K562 (cell line): ENCODE results near the gene SSBP2. TPM values are rescaled to one million over a fixed set of nuclear protein-coding genes. Genes with fewer than 3 reads are reported as not detected.

Experiments used
- BRCA1 ChIP-seq, 2 experiments: fragments of 450-650 bp in 1 of 2; sonication (generic) in 1 of 2; formaldehyde crosslinking in 1 of 2; IDR thresholded peaks; 2 replicates each; pipeline versions ENCODE4 v1.5.0 to v1.6.1; 2017 to 2020; ENCODE audit warnings: mild to moderate bottlenecking in 1 of 2, missing genetic modification reagents in 1 of 2
- BRF1 ChIP-seq: IDR thresholded peaks from 3 replicates; pipeline ENCODE4 v1.6.1; 2011; ENCODE audit warnings: borderline replicate concordance, mild to moderate bottlenecking; ENCODE audit not compliant: insufficient read length; ENCODE audit errors: extremely low read depth
- CC2D1A ChIP-seq: fragments of 450-650 bp; IDR thresholded peaks from 2 replicates; pipeline ENCODE4 v1.6.1; 2017; ENCODE audit warnings: mild to moderate bottlenecking
- CEBPB ChIP-seq: fragments of 450-650 bp; IDR thresholded peaks from 2 replicates; pipeline ENCODE4 v1.6.1; 2016; ENCODE audit warnings: missing genetic modification characterization, missing compliant biosample characterization
- DLX4 ChIP-seq: fragments of 250-450 bp; sonication (Bioruptor Pico); IDR thresholded peaks from 2 replicates; pipeline ENCODE4 v1.6.1; 2021; ENCODE audit warnings: mild to moderate bottlenecking
- E2F3 ChIP-seq: fragments of 250-450 bp; sonication (Bioruptor Pico); IDR thresholded peaks from 2 replicates; pipeline ENCODE4 v1.4.0; 2020; ENCODE audit warnings: mild to moderate bottlenecking
- EWSR1 ChIP-seq: fragments of 450-650 bp; IDR thresholded peaks from 2 replicates; pipeline ENCODE4 v1.6.1; 2018; ENCODE audit warnings: borderline replicate concordance, mild to moderate bottlenecking, low read depth, moderate library complexity; ENCODE audit not compliant: partially characterized antibody
- FOXM1 ChIP-seq, 2 experiments: fragments of 450-650 bp in 1 of 2; sonication (generic) in 1 of 2; formaldehyde crosslinking in 1 of 2; IDR thresholded peaks; 2 replicates each; pipeline versions ENCODE4 v1.6.1 to v1.9.0; 2017 to 2022; ENCODE audit warnings: low read depth in 2 of 2, mild to moderate bottlenecking in 2 of 2, missing genetic modification reagents in 1 of 2, moderate library complexity in 1 of 2
- GABPA ChIP-seq: fragments of 200-800 bp; sonication (Bioruptor generic); conservative IDR thresholded peaks from 2 replicates; pipeline ENCODE4 v1.6.1; 2016; ENCODE audit warnings: low read depth, missing genetic modification characterization, missing compliant biosample characterization
- HINFP ChIP-seq: fragments of 450-650 bp; conservative IDR thresholded peaks from 2 replicates; pipeline ENCODE4 v1.6.1; 2016; ENCODE audit warnings: missing genetic modification characterization, low read depth, mild to moderate bottlenecking, control low read depth, missing compliant biosample characterization
- HMGXB4 ChIP-seq: sonication (generic); formaldehyde crosslinking; IDR thresholded peaks from 2 replicates; pipeline ENCODE4 v1.8.1; 2023; ENCODE audit warnings: mild to moderate bottlenecking, missing genetic modification reagents
- HSF4 ChIP-seq: fragments of 250-450 bp; sonication (Bioruptor Pico); IDR thresholded peaks from 2 replicates; pipeline ENCODE4 v2.1.2; 2022; ENCODE audit warnings: mild to moderate bottlenecking, moderate library complexity, borderline replicate concordance
- KDM1A ChIP-seq, 2 experiments: fragments of 450-650 bp; IDR thresholded peaks; 2 replicates each; pipeline ENCODE4 v1.6.1; 2016; ENCODE audit warnings: mild to moderate bottlenecking in 2 of 2
- NCOA4 ChIP-seq: fragments of 450-650 bp; IDR thresholded peaks from 2 replicates; pipeline ENCODE4 v1.6.1; 2018; ENCODE audit warnings: mild to moderate bottlenecking; ENCODE audit not compliant: partially characterized antibody
- NFRKB ChIP-seq: fragments of 450-650 bp; IDR thresholded peaks from 2 replicates; pipeline ENCODE4 v1.6.1; 2016; ENCODE audit warnings: low read depth
- NR1H2 ChIP-seq: sonication (generic); formaldehyde crosslinking; IDR thresholded peaks from 2 replicates; pipeline ENCODE4 v1.4.0; 2020; ENCODE audit warnings: mild to moderate bottlenecking, missing genetic modification reagents
- RAD51 ChIP-seq: fragments of 450-650 bp; IDR thresholded peaks from 2 replicates; pipeline ENCODE4 v1.7.1; 2016; ENCODE audit warnings: low read depth, mild to moderate bottlenecking, borderline replicate concordance
- SREBF2 ChIP-seq: sonication (generic); formaldehyde crosslinking; IDR thresholded peaks from 2 replicates; pipeline ENCODE4 v1.4.0; 2020; ENCODE audit warnings: mild to moderate bottlenecking, missing genetic modification reagents
- XRCC5 ChIP-seq: fragments of 200-400 bp; formaldehyde crosslinking; IDR thresholded peaks from 2 replicates; pipeline ENCODE4 v1.6.1; 2017; ENCODE audit warnings: low read depth, mild to moderate bottlenecking, low read length
- ZBTB2 ChIP-seq: fragments of 450-650 bp; IDR thresholded peaks from 2 replicates; pipeline ENCODE4 v1.6.1; 2016; ENCODE audit warnings: antibody characterized with exemption
- ZNF165 ChIP-seq: fragments of 250-450 bp; sonication (Bioruptor Pico); IDR thresholded peaks from 2 replicates; pipeline ENCODE4 v1.4.0; 2020; ENCODE audit warnings: borderline replicate concordance
- ZNF431 ChIP-seq: sonication (generic); formaldehyde crosslinking; IDR thresholded peaks from 2 replicates; pipeline ENCODE4 v1.8.0; 2022; ENCODE audit warnings: mild to moderate bottlenecking, missing genetic modification reagents
- ZNF445 ChIP-seq: fragments of 250-450 bp; sonication (Bioruptor Pico); IDR thresholded peaks from 2 replicates; pipeline ENCODE4 v1.4.0; 2020; ENCODE audit warnings: low read depth, mild to moderate bottlenecking, moderate library complexity
- polyA plus RNA-seq, 8 experiments: library from polyadenylated mRNA; depleted of rRNA in 4 of 8; stranded (reverse) in 5 of 8; unstranded in 3 of 8; fragments of >200 nt; fragmentation: Nextera tagmentation in 2 of 8; fragmentation: Illumina TruSeq in 1 of 8; extraction: Ambion mirVana in 2 of 8; extraction: Trizol in 1 of 8; gene quantifications; 2 replicates each; pipeline versions ENCODE4 v1.2.1 to v1.2.3, GENCODE V29; 2011 to 2014; ENCODE audit warnings: inconsistent platforms in 1 of 8, missing spikeins in 1 of 8
- total RNA-seq, 7 experiments: library from RNA; depleted of rRNA in 6 of 7; stranded (reverse); fragments of >200 nt in 6 of 7; fragmentation: Illumina TruSeq in 2 of 7; extraction: Trizol in 2 of 7; gene quantifications; 2 replicates each; pipeline versions ENCODE4 v1.2.1 to v1.2.3, GENCODE V29; 2011 to 2021; ENCODE audit warnings: low replicate concordance in 1 of 7

SSBP2 gene
- total and polyA plus RNA-seq, 9 of the 15 experiments (the other 6 are each of a cell fraction or from before 2014, with no cell fraction given), result 22.3 to 133 (median 42.1) TPM

GRCh38 chr5:81751009-81751835, at the start of gene SSBP2 (continued):
- TF ChIP-seq ZBTB2 (peak; percentile 75), FOXM1 (IDR thresholded peaks at IDR 0.05; ENCODE audit: low read depth) (peak; percentile 82), FOXM1 (CRISPR knock-in tag; IDR thresholded peaks at IDR 0.05; ENCODE audit: low read depth) (no peak), GABPA (tag) (peak; percentile 62), SREBF2 (no peak), KDM1A (IDR thresholded peaks at IDR 0.05) (peak in 1 of 2 experiments; percentile 87; a peak in 2 of 4 replicates), HINFP (tag) (no peak), XRCC5 (peak; percentile 96), ZNF431 (peak; percentile 50; the same call in 1 of the 2 replicates), CC2D1A (peak; percentile 73; the same call in 1 of the 2 replicates), RAD51 (no peak), NFRKB (peak; percentile 79), NR1H2 (CRISPR knock-in tag) (no peak), DLX4 (CRISPR knock-in tag) (no peak), ZNF445 (CRISPR knock-in tag) (no peak), BRF1 (no peak), E2F3 (peak; percentile 30; the same call in 1 of the 2 replicates), BRCA1 (IDR thresholded peaks at IDR 0.05) (no peak), BRCA1 (CRISPR knock-in tag; IDR thresholded peaks at IDR 0.05) (no peak), NCOA4 (no peak), HSF4 (no peak), CEBPB (tag) (no peak), EWSR1 (no peak), HMGXB4 (CRISPR knock-in tag) (0 out of 2 replicates have a peak, but pooled peaks have one; percentile 38), ZNF165 (CRISPR knock-in tag) (no peak)
